Type B pancreatic cell (in vitro differentiated cells): ENCODE measurements around the gene DDX47. TPM values are rescaled to one million over a fixed set of nuclear protein-coding genes. Genes with fewer than 3 reads are reported as not detected.

Experiments used
- DNase-seq: peaks from one replicate; pipeline ENCODE4 v3.0.0; 2021; ENCODE audit warnings: mixed read lengths; ENCODE audit not compliant: unreplicated experiment; ENCODE audit errors: extremely low spot score
- H3K27ac Mint-ChIP-seq: 2 replicates; pipeline ENCODE4 v1.8.0; 2021; ENCODE audit warnings: mild to moderate bottlenecking, mixed read lengths
- H3K27me3 Mint-ChIP-seq: 2 replicates; pipeline ENCODE4 v1.8.0; 2021; ENCODE audit warnings: mixed read lengths
- H3K36me3 Mint-ChIP-seq: 2 replicates; pipeline ENCODE4 v1.8.0; 2021; ENCODE audit warnings: mixed read lengths
- H3K4me1 Mint-ChIP-seq: one replicate; pipeline ENCODE4 v1.8.0; 2021; ENCODE audit warnings: mixed read lengths; ENCODE audit not compliant: unreplicated experiment
- H3K4me3 Mint-ChIP-seq: 2 replicates; pipeline ENCODE4 v1.8.0; 2021; ENCODE audit warnings: mild to moderate bottlenecking, mixed read lengths
- H3K9me3 Mint-ChIP-seq: 2 replicates; pipeline ENCODE4 v1.8.0; 2021; ENCODE audit warnings: mixed read lengths
- CTCF ChIP-seq: fragments of 200-600 bp; sonication (generic); conservative IDR thresholded peaks from 2 replicates; pipeline ENCODE4 v1.5.0; 2021; ENCODE audit warnings: antibody characterized with exemption, mild to moderate bottlenecking
- total RNA-seq: library from RNA; stranded (reverse); gene quantifications from 2 replicates; pipeline ENCODE4 v1.2.1, GENCODE V29; 2021; ENCODE audit warnings: low replicate concordance

Gene DDX47
- total RNA-seq, 1 donor from 2014 or later: 73.0 TPM

- Mint-ChIP-seq H3K4me3 (no peak overlapping the region), H3K27ac (no peak overlapping the region), H3K9me3 (peaks cover 5% of the 10 kb centered on the region), H3K4me1 (peaks cover 23% of the 10 kb centered on the region), H3K27me3 (no peaks in the 10 kb centered on the region), H3K36me3 (peaks cover 34% of the 10 kb centered on the region)
- no peak for DNase-seq
- TF ChIP-seq CTCF: no peak
Observed at GRCh38 chr12:12811343-12811742, 1.8 kb upstream of the DDX47 start.

- no peak for TF ChIP-seq CTCF
- DNase-seq: no peak
- Mint-ChIP-seq H3K27ac (no peak overlapping the region), H3K4me1 (peaks cover 23% of the 10 kb centered on the region), H3K27me3 (no peaks in the 10 kb centered on the region), H3K4me3 (no peak overlapping the region), H3K36me3 (peaks cover 42% of the 10 kb centered on the region), H3K9me3 (peaks cover 5% of the 10 kb centered on the region)
Observed at GRCh38 chr12:12812174-12812573, 972 bp upstream of the DDX47 start.

GRCh38 chr12:12812618-12813119 is 477 bp upstream of the DDX47 start:
- Mint-ChIP-seq H3K4me3 (peak overlapping the region; percentile 96), H3K4me1 (peaks cover 23% of the 10 kb centered on the region), H3K9me3 (peaks cover 5% of the 10 kb centered on the region), H3K27ac (peak overlapping the region; percentile 96), H3K36me3 (peaks cover 45% of the 10 kb centered on the region), H3K27me3 (no peaks in the 10 kb centered on the region)
- no peak for DNase-seq
- TF ChIP-seq CTCF: no peak

- peaks cover 5% of the 10 kb centered on the region for H3K9me3 Mint-ChIP-seq
- no peak for TF ChIP-seq CTCF
- H3K4me3 Mint-ChIP-seq: no peak overlapping the region
- no peaks in the 10 kb centered on the region for H3K27me3 Mint-ChIP-seq
- peaks cover 13% of the 10 kb centered on the region for H3K4me1 Mint-ChIP-seq
- H3K36me3 Mint-ChIP-seq: peaks cover 90% of the 10 kb centered on the region
- no peak for DNase-seq
- no peak overlapping the region for H3K27ac Mint-ChIP-seq
Observed at GRCh38 chr12:12817616-12818015, 4.5 kb downstream of the DDX47 start.

GRCh38 chr12:12818701-12819100 is 5.6 kb downstream of the DDX47 start:
- Mint-ChIP-seq H3K9me3 (no peaks in the 10 kb centered on the region), H3K27me3 (no peaks in the 10 kb centered on the region), H3K4me3 (peak overlapping the region; percentile 21), H3K27ac (peak overlapping the region; percentile 75), H3K36me3 (peaks cover 88% of the 10 kb centered on the region), H3K4me1 (peaks cover 7% of the 10 kb centered on the region)
- TF ChIP-seq CTCF: no peak
- no peak for DNase-seq

GRCh38 chr12:12819221-12819620 is 6.1 kb downstream of the DDX47 start:
- Mint-ChIP-seq H3K27ac (peak overlapping the region; percentile 75), H3K9me3 (no peaks in the 10 kb centered on the region), H3K4me1 (peaks cover 7% of the 10 kb centered on the region), H3K27me3 (no peaks in the 10 kb centered on the region), H3K4me3 (peak overlapping the region; percentile 42), H3K36me3 (peaks cover 86% of the 10 kb centered on the region)
- no peak for TF ChIP-seq CTCF
- DNase-seq: no peak
